Measurements from ENCODE around the gene HS6ST1. TPM values are rescaled to one million over a fixed set of nuclear protein-coding genes. Genes with fewer than 3 reads are reported as not detected.

HS6ST1 gene
- total and polyA plus RNA-seq, 3 donors from 2014 or later = 58.7 to 203 (median 143) TPM

- H3K4me3 ChIP-seq = no peak overlapping the region
- DNase-seq = no peak
- 49 to 73% methylated on average over 10 to 11 of the region's 11 CpGs for WGBS, 2 donors
Observed at GRCh38 chr2:128305555-128306080, 13.1 kb downstream of the HS6ST1 start.

GRCh38 chr2:128304715-128305554 lies 13.7 kb downstream of the HS6ST1 start:
- peak; percentile 71 for DNase-seq
- Histone ChIP-seq H3K9me3 (no peaks in the 10 kb centered on the region), H3K27me3 (no peaks in the 10 kb centered on the region), H3K27ac (peak overlapping the region in 1 of 2 donors; percentile 65), H3K4me1 (peaks cover 81% of the 10 kb centered on the region), H3K36me3 (ENCODE audit: low read depth, missing control alignments) (no peaks in the 10 kb centered on the region), H3K4me3 (no peak overlapping the region)
- intact Hi-C loops (cut with DNase I; ENCODE audit: low total_unique reads) = no loop called here
- TF ChIP-seq CTCF (IDR thresholded peaks at IDR 0.05) (no peak), POLR2A (IDR thresholded peaks at IDR 0.05) (no peak)
- WGBS, 2 donors = 42 to 68% methylated on average over 8 to 11 of the region's 11 CpGs

More at GRCh38 chr2:128305555-128306080, 13.1 kb downstream of the HS6ST1 start:
- no peaks in the 10 kb centered on the region for H3K9me3 ChIP-seq
- H3K27me3 ChIP-seq = no peaks in the 10 kb centered on the region
- no peaks in the 10 kb centered on the region for H3K36me3 ChIP-seq (ENCODE audit: low read depth, missing control alignments)
- peak overlapping the region in 1 of 2 donors; percentile 65 for H3K27ac ChIP-seq
- intact Hi-C loops (cut with DNase I; ENCODE audit: low total_unique reads) = no loop called here
- H3K4me1 ChIP-seq = peaks cover 83% of the 10 kb centered on the region
- TF ChIP-seq POLR2A (IDR thresholded peaks at IDR 0.05) = no peak
- TF ChIP-seq CTCF (IDR thresholded peaks at IDR 0.05) = no peak

GRCh38 chr2:128304330-128304714 lies 14.3 kb downstream of the HS6ST1 start:
- Histone ChIP-seq H3K27ac (peak overlapping the region in 1 of 2 donors; percentile 50), H3K9me3 (no peaks in the 10 kb centered on the region), H3K4me3 (no peak overlapping the region), H3K36me3 (ENCODE audit: low read depth, missing control alignments) (no peaks in the 10 kb centered on the region), H3K27me3 (no peaks in the 10 kb centered on the region), H3K4me1 (peaks cover 81% of the 10 kb centered on the region)
- intact Hi-C loops (cut with DNase I; ENCODE audit: low total_unique reads) = no loop called here
- 81 to 85% methylated on average over 4 of the region's 5 CpGs for WGBS, 2 donors
- DNase-seq = no peak
- TF ChIP-seq CTCF (IDR thresholded peaks at IDR 0.05) (no peak), POLR2A (IDR thresholded peaks at IDR 0.05) (no peak)

GRCh38 chr2:128303911-128304310 lies 14.8 kb downstream of the HS6ST1 start:
- Histone ChIP-seq H3K27me3 (no peaks in the 10 kb centered on the region), H3K27ac (peak overlapping the region in 1 of 2 donors; percentile 50), H3K4me1 (peaks cover 81% of the 10 kb centered on the region), H3K36me3 (ENCODE audit: low read depth, missing control alignments) (no peaks in the 10 kb centered on the region), H3K4me3 (no peak overlapping the region), H3K9me3 (no peaks in the 10 kb centered on the region)
- intact Hi-C loops (cut with DNase I; ENCODE audit: low total_unique reads) = no loop called here
- no peak for DNase-seq
- WGBS, 2 donors = 72 to 81% methylated on average over 8 of the region's 8 CpGs
- TF ChIP-seq CTCF (IDR thresholded peaks at IDR 0.05) (no peak), POLR2A (IDR thresholded peaks at IDR 0.05) (no peak)

Data from testis (tissue), 3 donors.